NCI-H82 (cell line): ENCODE results near the gene KLHL35.

ENCODE experiments used
- DNase-seq: peaks from one replicate; lab custom pipeline; 2025; lab: John Stamatoyannopoulos, UW

Gene KLHL35

DNA sequence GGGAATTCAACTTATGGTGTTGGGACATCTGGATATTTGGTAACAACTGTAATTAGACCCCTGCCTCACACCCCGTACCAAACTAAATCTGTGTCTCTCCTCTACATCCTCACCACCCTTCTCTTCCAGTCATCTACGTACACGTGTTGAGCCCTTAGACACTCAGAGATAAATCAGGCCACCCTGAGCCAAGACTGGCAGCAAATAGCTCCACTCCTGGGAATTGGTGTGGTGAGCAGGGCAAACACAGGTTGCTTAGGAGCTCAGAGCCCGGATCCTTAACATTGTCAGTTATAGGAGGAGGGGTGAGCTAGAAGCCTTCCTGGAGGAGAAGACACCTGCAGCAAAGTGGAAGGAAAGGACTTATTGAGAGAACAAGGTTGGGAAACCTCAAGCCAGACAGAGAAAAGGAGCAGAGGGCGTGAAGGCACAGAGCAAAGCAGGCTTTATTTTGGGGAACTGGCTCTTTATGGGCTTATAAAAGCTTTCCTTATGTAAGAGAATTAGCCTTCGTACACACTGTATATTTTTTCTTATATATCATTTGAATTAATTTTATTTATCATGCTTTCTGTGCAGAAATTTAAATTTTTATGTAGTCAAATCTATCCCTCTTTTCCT is 36.9 kb upstream of the KLHL35 start:
- DNase-seq: peak; percentile 52

DNA sequence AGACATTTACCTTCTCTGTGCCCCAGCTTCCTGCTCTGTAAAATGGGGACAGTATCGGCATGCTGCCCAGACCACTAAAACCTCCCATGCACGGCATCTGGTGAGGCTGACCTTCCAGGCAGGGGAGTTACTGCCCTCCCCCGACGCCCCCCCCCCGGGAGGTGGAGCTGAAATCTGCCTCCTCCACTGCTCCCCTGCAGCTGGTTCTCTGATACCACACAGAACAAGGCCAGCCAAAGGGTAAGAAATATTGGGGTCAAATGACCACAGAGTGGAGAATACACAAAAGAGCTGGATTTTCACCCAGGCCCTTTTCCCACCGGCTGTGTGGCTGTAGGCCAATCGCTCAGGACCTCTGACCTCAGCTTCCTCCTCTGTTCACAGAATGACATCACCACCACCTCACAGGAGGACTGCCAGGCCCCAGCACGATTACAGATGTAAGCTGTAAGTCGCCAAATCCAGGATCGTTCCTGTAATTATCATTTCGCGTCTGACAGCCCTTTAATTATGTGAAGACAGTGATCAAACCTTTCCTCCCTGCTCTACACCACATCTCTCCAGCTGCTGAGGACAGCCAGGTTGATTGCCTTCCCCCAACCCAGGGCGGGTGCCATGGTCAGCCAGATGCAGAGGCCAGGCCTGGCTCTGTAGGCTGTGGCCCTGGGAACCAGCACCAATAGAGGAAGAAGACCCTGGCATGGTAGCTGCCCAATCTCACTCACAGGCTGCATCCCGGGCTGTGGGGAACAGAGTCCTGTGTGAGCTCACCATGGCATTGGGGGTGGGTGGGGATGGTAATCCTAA is 35.7 kb upstream of the KLHL35 start:
- peak; percentile 49 for DNase-seq

DNA sequence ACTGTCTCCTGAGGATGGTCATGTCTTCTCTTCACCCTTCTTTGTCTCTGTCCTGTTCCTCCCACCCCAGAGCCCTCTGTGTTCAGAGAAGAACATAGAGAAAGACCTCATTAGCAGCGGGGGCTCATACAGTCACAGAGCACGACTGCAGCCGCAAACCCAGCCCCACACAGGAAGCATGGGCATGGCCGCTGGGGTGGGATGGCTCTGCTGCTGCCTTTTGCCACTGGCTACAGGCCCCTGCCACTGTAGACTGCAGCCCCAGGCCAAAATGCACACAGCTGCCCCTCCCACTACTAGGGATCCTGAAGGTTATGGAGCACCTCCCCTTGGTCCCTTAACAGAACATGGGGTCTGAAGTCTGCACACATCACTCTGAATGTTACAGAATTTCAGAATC is 34.9 kb upstream of the KLHL35 start:
- no peak for DNase-seq

DNA sequence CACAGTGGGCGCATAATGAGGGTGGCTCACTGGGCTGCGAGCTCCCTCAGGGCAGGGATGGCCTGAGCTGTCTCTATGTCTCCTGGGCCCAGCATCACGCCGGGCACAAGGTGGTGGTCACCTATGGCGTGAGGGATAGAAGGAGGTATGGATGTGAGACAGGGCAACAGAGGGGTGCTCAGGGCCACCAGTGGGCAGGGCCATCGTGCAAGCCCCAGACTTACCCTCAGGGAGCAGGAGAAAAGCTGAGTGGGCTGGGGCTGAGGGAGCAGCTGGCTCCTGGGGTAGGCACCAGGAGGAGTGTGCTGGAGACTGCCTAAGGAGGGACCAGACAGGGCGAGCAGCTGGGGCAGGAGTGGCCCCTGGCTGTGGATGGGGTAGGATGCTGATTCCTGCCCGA is 34.3 kb upstream of the KLHL35 start:
- no peak for DNase-seq

DNA sequence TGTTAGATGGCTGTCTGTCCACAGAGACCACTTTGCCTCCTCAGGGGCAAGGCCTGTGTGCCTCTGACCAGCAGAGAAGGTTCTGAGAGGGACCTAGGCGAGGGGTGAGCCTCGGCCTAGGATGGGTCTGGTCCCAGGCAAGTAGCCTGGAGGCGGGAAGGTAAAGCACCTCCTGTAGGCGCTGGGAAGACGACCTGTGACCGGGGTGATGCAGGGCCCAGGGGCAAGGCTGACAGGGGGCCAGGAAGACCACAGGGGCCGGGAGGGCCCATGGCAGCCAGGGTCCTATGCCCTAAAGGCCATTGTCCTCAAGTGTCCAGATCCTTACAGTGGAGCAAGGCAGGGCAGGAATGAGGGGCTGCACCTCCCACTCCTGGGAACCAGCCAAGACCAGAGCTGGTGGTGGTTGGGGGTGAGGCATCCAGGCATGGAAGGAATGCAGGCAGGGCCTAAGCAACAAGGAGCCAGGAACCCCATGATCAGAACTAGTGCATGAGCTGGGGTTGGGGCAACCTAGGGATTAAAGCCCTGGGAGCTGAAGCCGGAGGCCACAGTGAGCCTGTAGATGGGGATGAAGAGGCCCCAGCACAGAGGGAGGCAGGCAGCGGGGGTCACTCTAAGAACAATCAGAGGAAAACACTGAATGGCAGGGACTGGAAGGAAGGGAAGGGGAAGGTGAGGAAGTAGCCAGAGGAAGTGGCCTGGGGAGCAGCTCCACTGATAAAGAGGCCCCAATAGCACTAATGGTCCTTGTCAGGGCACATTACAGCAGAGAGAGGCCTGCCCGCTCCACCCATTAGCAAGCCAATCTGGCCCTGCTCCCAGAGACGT is 32.9 kb upstream of the KLHL35 start:
- peak; percentile 5 for DNase-seq

DNA sequence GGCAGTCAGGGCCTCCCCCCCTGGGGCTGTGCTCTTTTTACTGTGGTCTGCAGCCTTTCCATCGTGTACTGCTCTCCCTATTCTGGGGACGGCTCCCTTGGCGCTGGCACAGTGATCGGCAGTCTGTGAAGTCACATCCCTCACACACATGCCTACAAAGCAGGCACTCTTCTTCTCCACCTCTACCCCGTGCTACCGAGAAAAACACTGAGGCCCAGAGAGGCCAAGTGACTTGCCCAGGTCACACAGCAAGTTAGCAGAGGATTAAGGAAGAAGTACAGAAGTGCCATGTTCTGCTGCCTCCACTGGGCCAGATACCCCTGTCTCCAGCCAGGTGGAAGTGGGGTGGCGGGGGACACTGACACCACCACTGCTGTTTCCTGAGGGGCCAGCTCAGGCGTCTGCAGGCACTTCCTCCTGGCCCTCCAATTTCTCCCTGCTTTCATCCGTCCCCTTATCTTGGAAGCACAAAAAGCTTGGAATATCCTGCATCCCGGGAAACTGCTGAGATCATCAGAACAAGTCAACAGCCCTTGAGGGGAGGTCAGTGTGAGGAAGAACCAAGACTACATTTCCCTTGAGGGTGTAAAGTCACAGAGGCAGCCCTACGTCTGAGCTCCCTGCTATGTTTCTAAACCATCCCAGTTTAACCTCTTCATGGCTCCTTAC is 30.2 kb upstream of the KLHL35 start:
- DNase-seq: no peak

DNA sequence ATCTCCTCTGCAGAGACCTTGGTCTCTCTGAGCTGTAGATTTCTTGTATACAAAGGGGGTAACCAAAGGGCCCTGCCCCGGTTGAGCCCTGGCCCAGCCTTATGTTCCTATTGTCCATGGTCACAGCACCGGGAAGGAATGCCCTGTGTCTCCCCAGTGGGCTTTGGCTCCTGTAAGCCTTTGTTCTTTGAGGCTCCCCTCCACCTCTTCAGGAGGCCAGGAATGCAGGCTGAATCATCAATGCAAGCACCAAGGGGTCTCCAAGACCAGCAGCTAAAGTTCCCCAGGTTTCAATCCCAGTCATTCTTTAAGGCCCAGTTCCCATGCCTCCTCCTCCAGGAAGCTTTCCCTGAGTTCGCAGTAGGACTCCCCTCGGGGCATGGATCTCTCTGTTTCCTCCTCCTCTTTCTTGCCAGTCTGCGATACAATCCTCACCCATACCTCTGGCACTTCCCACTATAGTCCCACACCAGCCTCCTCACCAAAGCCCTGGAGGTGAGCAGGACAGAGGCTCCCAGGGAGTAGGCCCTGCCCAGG is 29.2 kb upstream of the KLHL35 start:
- DNase-seq: no peak

DNA sequence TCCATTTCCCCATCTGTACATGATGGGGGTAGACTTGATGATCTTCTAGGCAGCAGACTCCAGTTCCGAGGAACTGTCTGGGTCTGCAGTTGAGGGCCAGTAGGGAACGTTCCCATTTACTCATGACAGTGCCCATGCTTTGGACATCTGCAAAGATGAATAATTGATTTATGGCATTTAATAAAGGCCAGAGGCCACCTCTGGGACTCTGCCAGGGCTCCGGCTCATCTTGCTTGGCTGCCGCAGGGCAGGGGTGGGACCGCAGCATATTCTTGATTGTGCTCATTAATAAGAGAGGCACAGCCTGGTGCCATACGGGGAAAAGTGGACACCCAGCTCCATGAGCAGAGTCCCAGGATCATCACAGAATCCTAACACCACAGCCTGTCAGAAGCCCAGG is 28.1 kb upstream of the KLHL35 start:
- DNase-seq: no peak

DNA sequence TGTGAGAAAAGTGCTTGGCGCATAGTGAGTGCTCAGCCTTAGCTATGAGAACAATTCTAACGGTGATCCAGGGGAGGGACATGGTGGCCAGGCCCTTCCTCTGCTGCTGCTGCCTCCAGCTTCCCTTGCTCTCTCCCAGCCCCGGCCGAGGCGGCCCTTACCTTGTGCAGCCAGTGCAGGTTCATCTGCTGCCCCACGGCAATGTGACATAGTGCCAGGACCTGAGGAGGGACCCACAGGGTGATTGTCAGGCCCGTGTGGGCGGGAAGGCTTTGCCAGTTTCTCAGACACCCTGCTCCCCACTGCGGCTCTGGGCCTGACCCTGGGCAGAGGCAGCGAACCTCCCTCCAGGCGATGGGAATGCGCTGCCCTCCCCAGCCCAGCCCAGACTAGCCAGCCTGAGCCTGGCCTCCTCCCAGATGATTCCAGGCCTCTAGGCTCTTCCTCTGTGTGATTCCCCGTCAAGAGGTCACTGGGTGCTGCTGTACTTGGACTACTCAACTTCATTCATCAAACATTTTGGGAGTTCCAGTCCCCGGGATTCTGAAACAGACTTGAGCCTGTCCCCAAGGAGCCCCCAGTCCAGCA is 23.7 kb upstream of the KLHL35 start:
- no peak for DNase-seq

DNA sequence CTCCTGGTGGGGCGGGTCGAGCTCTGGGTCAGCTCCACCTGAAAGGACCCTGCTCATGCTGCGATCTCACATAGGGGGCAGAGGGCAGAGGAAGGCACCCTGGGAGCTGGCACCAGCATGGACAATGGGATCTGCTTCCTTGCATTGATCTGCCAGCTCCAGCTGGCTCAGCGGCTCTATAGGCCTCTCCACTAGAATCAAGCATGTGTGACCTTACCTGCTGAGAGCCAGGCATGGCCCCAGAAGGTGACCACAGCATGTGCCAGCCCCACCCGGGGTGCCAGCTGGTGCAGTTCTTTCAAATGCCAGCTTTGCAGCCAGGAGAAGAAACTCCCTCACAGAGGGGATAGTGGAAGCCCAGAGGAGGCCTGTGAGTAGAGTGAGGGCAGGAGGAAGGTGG is 22.0 kb upstream of the KLHL35 start:
- no peak for DNase-seq

DNA sequence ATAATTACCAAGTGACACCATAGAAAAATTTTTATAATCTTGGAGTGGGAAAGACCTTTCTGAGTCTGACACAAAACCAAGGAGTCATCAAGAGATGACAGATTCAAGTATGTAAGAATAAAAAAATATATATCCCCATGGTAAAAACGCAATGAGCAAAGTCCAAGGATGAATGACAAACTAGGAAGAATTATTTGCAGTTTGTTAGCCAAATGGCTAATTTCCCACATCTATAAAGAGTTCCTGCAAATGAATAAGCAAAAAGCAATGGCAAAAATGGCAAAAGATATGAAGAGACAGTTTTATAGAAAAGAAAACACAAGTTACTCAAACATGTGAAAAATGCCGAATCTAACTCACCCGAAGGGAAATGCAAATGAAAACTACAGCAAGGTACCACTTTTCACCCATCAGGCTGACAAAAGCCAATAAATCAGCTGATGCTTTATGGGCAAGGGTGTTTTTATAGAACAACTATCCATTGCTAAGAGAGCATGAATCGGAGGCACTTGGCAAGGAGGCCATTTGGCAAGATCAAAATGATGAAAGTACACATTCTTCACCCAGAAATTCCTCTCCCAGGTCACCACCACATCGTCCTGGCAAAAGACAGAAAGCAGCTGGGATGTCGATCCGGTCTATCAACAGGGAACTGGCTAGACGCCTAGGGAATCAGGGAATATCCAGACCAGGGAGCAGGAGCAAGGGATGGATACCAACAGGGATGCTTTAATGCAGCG is 21.1 kb upstream of the KLHL35 start:
- DNase-seq: no peak

DNA sequence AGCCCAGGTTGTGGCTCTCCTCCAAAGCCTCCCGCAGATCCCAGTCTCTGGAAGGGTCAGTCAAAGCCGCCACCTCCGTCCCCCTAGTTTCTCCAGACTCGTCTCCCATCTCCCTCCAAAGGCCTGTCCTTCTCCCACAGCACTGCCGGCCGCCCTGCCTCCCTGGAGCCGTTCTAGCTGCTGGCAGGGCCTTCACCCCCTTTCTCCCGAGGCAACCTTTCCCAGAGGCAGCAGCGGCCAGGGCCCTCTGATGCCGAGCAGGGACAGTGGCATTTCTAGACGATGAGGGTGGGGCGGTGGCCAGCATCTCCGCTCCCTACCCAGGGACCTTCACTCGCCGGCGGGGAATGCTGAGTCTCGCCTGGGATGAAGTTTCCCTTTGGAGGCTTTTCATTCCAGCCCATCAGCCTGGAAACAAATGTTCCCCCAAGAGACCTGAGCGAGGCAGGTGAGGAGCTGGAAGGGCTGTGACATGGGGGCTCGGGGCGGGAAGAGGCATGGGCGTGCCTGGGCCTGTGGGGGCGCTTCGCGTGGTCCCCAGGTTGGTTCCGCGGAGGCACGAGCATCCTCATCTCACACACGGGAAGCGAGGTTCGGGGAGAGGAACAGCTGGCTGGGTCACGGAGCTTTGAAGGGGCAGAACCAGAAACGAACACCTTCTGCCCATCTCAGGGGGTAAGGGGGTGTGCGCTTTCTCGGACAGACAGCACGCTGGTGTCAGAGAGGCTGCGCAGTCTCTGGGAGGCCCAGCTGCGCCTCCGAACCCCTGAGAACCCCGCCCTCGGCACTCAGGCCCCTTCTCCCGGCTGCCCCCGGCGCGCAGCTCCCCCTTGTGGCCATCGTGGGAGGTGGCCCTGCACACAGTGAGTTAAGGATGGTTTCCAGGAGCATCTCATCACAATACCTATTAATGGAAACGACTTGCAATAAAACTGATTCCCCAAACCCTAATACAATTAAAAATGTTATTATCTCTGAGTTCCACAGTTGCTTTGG is 18.1 kb upstream of the KLHL35 start:
- peak; percentile 51 for DNase-seq

DNA sequence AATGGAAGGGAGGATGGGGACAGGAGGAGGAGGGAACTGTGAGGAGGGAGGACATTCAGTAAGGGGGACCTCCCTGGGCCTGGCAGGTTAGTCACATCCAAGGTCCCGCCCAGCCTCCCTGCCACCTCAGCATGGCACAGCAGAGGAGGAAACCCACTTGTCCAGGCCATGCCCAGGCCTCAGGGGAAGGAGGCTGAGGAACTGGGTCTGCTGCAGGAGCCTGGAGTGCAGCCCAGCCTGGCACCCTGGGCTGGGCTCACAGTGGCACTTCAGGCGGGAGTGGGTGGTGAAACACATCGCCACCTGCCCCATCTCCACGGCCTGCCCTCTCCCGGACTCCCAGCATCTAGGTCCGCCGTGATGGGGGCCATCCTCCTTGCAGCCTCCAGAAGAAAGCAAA is 17.2 kb upstream of the KLHL35 start:
- no peak for DNase-seq

DNA sequence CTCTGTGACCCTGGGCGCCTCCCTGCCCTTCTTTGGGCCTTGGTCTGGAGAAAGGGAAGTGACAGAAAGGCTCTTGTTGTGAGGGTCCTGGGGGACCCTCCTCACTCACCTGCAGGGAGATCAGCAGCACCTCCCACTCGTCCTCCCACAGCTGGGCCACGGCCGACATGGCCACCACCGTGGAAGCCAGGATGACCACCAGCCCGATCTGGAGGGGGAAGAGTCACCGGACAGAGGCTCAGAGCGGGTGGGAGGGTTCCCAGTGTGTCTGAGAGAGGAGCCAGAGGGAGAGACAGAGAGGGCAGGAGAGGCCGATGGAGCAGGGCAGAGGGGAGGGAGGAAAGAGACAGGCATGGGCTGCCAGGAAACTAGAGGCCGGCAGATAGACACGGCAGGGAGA is 16.8 kb upstream of the KLHL35 start:
- DNase-seq: no peak

DNA sequence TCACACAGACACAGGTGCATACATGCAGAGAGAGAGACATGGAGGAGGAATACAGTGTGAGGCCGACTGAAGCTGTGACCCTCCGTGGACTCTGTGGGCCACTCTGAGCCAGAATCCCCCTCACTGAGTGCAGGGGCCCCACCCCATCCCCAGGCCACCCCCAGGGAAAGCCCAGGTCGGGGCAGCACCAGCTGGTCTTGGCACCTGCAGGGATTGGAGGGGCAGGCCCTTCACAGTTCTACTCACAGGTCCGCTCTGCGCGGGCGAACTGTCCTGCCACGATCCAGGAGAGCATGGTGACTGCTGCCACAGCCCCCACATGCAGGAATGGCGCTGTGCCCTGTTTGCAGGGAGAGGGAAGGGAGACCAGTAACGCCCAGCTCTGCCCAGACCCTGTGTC is 16.3 kb upstream of the KLHL35 start:
- no peak for DNase-seq

DNA sequence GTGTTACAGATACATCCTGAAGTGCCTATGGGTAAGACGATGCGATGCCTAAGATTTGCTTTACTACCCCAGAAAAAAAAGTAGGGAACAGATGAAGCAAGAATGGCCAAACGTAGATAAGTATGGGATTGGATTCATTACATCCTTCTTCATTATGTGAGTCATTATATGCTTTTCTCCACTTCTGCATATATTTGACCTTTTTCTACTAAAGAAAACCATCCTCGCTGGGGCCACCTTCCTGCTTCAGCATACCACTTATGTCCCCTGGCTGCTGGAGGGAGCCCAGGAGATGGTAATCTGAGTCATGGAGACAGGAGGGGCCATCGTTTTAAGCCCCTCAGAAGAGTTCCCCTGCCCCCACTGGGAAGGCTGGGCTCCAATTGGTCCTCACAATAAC is 14.4 kb upstream of the KLHL35 start:
- peak; percentile 6 for DNase-seq

DNA sequence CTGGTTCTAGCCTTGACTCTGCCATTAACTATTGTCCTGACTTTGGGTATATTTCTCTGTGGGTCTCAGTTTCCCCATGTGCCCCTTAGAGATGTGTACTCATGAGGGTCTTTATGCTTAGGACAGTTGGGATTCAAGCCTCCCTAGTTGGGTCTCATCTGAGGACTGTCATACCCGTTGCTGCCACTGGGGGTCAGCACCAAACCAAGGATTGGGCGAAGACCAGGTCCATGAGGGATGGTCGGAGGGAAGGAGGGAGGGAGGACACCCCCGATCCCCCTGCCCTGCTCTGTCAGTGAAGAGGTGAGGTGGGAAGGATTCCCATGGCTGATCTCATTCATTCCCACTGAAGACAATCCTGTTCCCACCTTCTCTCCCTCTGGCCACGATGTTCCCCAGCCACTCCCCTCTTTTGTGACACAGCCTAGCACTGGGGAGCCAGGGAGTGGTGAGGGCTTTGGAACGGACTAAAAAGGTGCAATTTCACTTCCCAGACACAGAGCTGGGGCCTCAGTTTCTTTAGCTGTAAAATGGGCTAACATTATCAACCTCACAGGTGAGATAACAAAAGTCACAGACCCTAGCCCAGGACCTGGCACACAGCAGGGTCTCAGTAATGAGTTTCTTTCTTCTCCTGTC is 12.4 kb upstream of the KLHL35 start:
- DNase-seq: peak; percentile 80

DNA sequence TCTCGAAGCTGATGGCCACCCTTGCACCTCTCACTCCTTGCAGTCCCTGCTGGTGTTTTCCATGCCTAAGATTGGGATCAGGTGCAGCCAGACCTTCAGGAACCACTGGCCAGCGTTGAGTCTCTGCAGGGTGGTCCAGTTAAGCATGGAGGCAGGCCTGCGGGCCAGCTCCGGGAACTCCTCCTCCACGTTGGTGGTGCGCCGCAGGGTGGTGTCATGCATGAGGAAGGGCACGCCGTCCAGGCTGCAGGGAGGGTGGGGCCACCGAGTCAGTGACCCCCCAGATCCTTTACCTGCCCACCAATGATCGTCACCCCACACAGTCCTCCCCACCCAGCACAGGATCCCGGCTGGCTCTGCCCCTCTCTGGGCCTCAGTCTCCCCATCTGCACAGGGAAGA is 10.0 kb upstream of the KLHL35 start:
- DNase-seq: no peak

DNA sequence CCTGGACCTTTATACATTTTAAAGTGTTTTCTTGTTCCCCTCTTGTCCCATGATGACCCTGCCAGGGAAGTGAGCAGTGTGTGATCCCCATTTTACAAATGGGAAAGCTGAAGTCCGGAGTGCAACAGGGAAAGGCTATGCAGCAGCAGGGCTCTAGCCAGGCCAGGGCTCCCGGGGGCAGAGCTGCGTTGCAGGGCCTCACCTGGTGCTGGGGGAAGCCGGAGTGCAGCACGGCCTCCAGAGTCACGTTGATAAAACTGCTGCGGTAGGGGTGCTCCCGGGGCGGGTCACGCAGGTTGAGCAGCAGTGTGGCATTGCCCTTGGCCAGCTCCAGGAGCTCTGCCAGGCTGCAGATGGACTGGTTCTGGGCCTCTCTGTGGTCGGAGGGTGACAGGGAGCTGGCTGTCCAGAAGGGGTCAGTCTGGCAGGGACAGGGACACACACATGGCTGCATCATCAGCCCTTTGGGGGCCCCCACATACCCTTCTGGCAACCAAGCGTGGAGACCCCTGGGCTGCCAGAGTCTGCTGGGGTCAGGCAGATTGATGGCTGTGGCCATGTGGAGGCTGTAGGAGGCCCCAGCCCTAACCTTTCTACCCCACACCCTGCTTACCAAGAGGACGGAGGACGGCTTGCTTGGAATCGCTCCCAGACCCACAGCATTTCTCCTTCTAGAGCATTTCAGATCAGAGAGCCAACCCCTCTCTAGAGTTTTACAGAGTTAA is 9.3 kb upstream of the KLHL35 start:
- DNase-seq: no peak
